GM12878 (cell line): ENCODE data around the gene TCF7L1. TPM values are rescaled to one million over a fixed set of nuclear protein-coding genes. Genes with fewer than 3 reads are reported as not detected.

ENCODE experiments used
- ATAC-seq: fragments of 200-7000 bp; cut with Tn5 transposase; 3 replicates; pipeline ENCODE4 v1.9.1; 2020; ENCODE audit warnings: mild to moderate bottlenecking, moderate library complexity
- BruUV-seq: library from RNA; stranded (reverse); fragments of 400-500 nt; replicated peaks from 2 replicates; lab custom pipeline; 2021; lab: Mats Ljungman, UMichigan
- CTCF ChIA-PET: fragments of 300-600 bp; sonication (Branson Sonifier 250); formaldehyde crosslinking; extraction: SDS; loops from one replicate; lab custom pipeline; 2021; ENCODE audit warnings: inconsistent platforms; lab: Yijun Ruan, JAX
- POLR2A ChIA-PET: fragments of 350-600 bp; formaldehyde crosslinking; extraction: SDS; loops from one replicate; lab custom pipeline; 2021; ENCODE audit warnings: inconsistent platforms; lab: Charles Lee
- RAD21 ChIA-PET: fragments of 300-600 bp; sonication (Branson Sonifier 250); formaldehyde crosslinking; loops from one replicate; lab custom pipeline; 2023; ENCODE audit warnings: antibody characterized with exemption; ENCODE audit not compliant: unreplicated experiment; lab: Charles Lee
- SMC1A ChIA-PET: fragments of 300-600 bp; sonication (Branson Sonifier 250); formaldehyde crosslinking; loops from one replicate; lab custom pipeline; 2023; ENCODE audit not compliant: unreplicated experiment, uncharacterized antibody; lab: Charles Lee
- DNase-seq: peaks from one replicate; pipeline ENCODE4 v3.0.0-alpha.2; 2011; ENCODE audit warnings: low read depth, low spot score
- FAIRE-seq: peaks from 3 replicates; lab custom pipeline; 2011; peaks lifted over from hg19 to GRCh38; lab: Jason Lieb, UNC
- H2AFZ ChIP-seq: 2 replicates; pipeline ENCODE4 v1.6.0; 2011; ENCODE audit warnings: low read depth, low read length, control low read depth; ENCODE audit not compliant: control insufficient read depth
- H3K27ac ChIP-seq: 2 replicates; pipeline ENCODE4 v1.5.1; 2011; ENCODE audit warnings: control low read depth; ENCODE audit not compliant: control insufficient read depth, insufficient read depth
- H3K27me3 ChIP-seq, 2 experiments: replicated peaks in 1 of 2; 2 replicates each; pipeline versions ENCODE4 v1.6.0 to v1.6.1; 2011; ENCODE audit warnings: low read length in 1 of 2; ENCODE audit not compliant: control insufficient read depth in 2 of 2, insufficient read depth in 2 of 2
- H3K36me3 ChIP-seq, 2 experiments: 2 replicates each; pipeline ENCODE4 v1.5.1; 2011; ENCODE audit warnings: low read length in 1 of 2; ENCODE audit not compliant: control insufficient read depth in 2 of 2, insufficient read depth in 2 of 2
- H3K4me1 ChIP-seq: 2 replicates; pipeline ENCODE4 v1.6.1; 2011; ENCODE audit warnings: mild to moderate bottlenecking, low read length, moderate library complexity, mixed read lengths; ENCODE audit not compliant: control insufficient read depth, insufficient read depth
- H3K4me2 ChIP-seq: 2 replicates; pipeline ENCODE4 v1.6.0; 2011; ENCODE audit warnings: control low read depth; ENCODE audit not compliant: control insufficient read depth, insufficient read depth
- H3K4me3 ChIP-seq: fragments of 200-600 bp; sonication (generic); 2 replicates; pipeline ENCODE4 v1.5.1; 2016
- H3K79me2 ChIP-seq: 2 replicates; pipeline ENCODE4 v1.6.0; 2011; ENCODE audit warnings: low read length; ENCODE audit not compliant: control insufficient read depth, insufficient read depth
- H3K9ac ChIP-seq: 2 replicates; pipeline ENCODE4 v1.8.0; 2011; ENCODE audit warnings: low read length, control low read depth, mixed read lengths; ENCODE audit not compliant: control insufficient read depth, insufficient read depth
- H3K9me3 ChIP-seq: replicated peaks from 3 replicates; pipeline ENCODE4 v1.5.1; 2011; ENCODE audit warnings: mild to moderate bottlenecking, low read length; ENCODE audit not compliant: control insufficient read depth, insufficient read depth
- H4K20me1 ChIP-seq: 2 replicates; pipeline ENCODE4 v1.6.0; 2011; ENCODE audit not compliant: control insufficient read depth, insufficient read depth
- HDGF ChIP-seq: fragments of 450-650 bp; IDR thresholded peaks from 2 replicates; pipeline ENCODE4 v1.6.1; 2016; ENCODE audit warnings: antibody characterized with exemption
- SIN3A ChIP-seq: IDR thresholded peaks from 2 replicates; pipeline ENCODE4 v1.6.1; 2012; ENCODE audit warnings: low read depth, low read length, improper control_type of control experiment
- ZBED1 ChIP-seq: IDR thresholded peaks from 2 replicates; pipeline ENCODE4 v1.6.1; 2016; ENCODE audit warnings: borderline replicate concordance
- ZNF24 ChIP-seq: fragments of 450-650 bp; IDR thresholded peaks from 2 replicates; pipeline ENCODE4 v1.6.1; 2017; ENCODE audit warnings: antibody characterized with exemption, mild to moderate bottlenecking
- WGBS: methylation state at CpG from one replicate; pipeline ENCODE4 v1.1.6; 2016; ENCODE audit warnings: low lambda C conversion rate; ENCODE audit not compliant: insufficient replicate concordance, insufficient coverage; ENCODE audit errors: missing lambda C conversion rate; 5-methylcytosine and 5-hydroxymethylcytosine counted together
- in situ Hi-C: fragments of 300-500 bp; cut with MboI; formaldehyde crosslinking; loops from 9 replicates; pipeline ENCODE4 v1.14.3; 2018; ENCODE audit warnings: mixed read lengths
- intact Hi-C: fragments of 100-400 bp; cut with micrococcal nuclease; formaldehyde crosslinking; loops from one replicate; pipeline ENCODE4 v1.14.2; 2022; ENCODE audit not compliant: unreplicated experiment
- polyA plus RNA-seq, 11 experiments: library from polyadenylated mRNA; depleted of rRNA in 4 of 11; unstranded in 6 of 11; stranded (reverse) in 5 of 11; fragments of >200 nt; fragmentation: Nextera tagmentation in 4 of 11; fragmentation: Illumina TruSeq in 1 of 11; extraction: Ambion mirVana in 4 of 11; extraction: Trizol in 1 of 11; gene quantifications; 1 replicate in 1 of 11; 2 replicates in 10 of 11; pipeline versions ENCODE4 v1.2.1 to v1.2.3, GENCODE V29; 2011 to 2016; ENCODE audit warnings: inconsistent platforms in 2 of 11, missing spikeins in 2 of 11, low read depth in 1 of 11
- total RNA-seq, 4 experiments: library from RNA; depleted of rRNA in 3 of 4; stranded (reverse); fragments of >200 nt in 3 of 4; fragmentation: Illumina TruSeq in 1 of 4; extraction: Trizol in 1 of 4; gene quantifications; 2 replicates each; pipeline versions ENCODE4 v1.2.1 to v1.2.3, GENCODE V29; 2013 to 2021
- TF ChIP-seq, protein P1 (sequence below): fragments of 450-650 bp; IDR thresholded peaks from 2 replicates; pipeline ENCODE4 v1.6.1; 2018; ENCODE audit warnings: mild to moderate bottlenecking, low read depth, moderate library complexity; ENCODE audit not compliant: partially characterized antibody
- TF ChIP-seq, protein P2 (sequence below): IDR thresholded peaks from 2 replicates; pipeline ENCODE4 v1.6.1; 2012; ENCODE audit warnings: low read depth, low read length, improper control_type of control experiment

TCF7L1 gene
- total and polyA plus RNA-seq, 10 of the 15 experiments (the other 5 are each of a cell fraction or from before 2014, with no cell fraction given) = 0.03 to 0.11 (median 0.10) TPM; not detected in 7

DNA sequence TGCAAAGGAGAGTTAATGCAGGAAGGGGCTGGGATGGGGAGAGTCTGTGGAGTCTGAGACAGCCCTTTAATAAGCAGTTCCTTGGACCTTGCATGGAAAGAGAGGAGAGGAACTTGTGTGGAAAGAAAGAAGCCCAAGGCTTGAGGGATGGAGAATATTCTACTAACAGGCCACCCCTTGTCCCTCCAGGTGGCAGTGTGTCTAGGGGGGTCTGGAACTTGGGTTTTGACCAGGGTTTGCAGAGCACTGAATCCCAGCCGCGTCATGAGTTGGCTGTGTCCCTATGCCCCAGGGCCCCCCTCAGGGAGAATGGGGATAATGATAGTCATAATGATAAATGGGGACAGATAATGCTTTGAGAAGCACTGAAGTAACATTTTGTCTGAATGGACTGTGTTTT is 15.0 kb downstream of the TCF7L1 start:
- CTCF ChIA-PET = interaction anchor here (1.1 kb wide), 1 partner anchor 31 kb away, joined by 3 read pairs; no protein-coding TSS in a partner anchor
- POLR2A ChIA-PET = no interaction called here
- TF ChIP-seq SIN3A = no peak
- TF ChIP-seq, protein P1, sequence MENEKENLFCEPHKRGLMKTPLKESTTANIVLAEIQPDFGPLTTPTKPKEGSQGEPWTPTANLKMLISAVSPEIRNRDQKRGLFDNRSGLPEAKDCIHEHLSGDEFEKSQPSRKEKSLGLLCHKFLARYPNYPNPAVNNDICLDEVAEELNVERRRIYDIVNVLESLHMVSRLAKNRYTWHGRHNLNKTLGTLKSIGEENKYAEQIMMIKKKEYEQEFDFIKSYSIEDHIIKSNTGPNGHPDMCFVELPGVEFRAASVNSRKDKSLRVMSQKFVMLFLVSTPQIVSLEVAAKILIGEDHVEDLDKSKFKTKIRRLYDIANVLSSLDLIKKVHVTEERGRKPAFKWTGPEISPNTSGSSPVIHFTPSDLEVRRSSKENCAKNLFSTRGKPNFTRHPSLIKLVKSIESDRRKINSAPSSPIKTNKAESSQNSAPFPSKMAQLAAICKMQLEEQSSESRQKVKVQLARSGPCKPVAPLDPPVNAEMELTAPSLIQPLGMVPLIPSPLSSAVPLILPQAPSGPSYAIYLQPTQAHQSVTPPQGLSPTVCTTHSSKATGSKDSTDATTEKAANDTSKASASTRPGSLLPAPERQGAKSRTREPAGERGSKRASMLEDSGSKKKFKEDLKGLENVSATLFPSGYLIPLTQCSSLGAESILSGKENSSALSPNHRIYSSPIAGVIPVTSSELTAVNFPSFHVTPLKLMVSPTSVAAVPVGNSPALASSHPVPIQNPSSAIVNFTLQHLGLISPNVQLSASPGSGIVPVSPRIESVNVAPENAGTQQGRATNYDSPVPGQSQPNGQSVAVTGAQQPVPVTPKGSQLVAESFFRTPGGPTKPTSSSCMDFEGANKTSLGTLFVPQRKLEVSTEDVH = no peak
- no peak for TF ChIP-seq HDGF
- TF ChIP-seq ZNF24 = no peak
- no peak for TF ChIP-seq ZBED1
- TF ChIP-seq, protein P2, sequence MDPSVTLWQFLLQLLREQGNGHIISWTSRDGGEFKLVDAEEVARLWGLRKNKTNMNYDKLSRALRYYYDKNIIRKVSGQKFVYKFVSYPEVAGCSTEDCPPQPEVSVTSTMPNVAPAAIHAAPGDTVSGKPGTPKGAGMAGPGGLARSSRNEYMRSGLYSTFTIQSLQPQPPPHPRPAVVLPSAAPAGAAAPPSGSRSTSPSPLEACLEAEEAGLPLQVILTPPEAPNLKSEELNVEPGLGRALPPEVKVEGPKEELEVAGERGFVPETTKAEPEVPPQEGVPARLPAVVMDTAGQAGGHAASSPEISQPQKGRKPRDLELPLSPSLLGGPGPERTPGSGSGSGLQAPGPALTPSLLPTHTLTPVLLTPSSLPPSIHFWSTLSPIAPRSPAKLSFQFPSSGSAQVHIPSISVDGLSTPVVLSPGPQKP = no peak
- Histone ChIP-seq H3K27me3 (no peaks in the 10 kb centered on the region; a peak in 1 of 4 replicates), H2AFZ (no peak overlapping the region), H3K4me3 (no peak overlapping the region), H3K4me2 (no peak overlapping the region), H3K36me3 (no peaks in the 10 kb centered on the region), H3K79me2 (no peaks in the 10 kb centered on the region), H3K9me3 (no peaks in the 10 kb centered on the region), H3K4me1 (no peaks in the 10 kb centered on the region), H4K20me1 (no peaks in the 10 kb centered on the region), H3K9ac (no peak overlapping the region), H3K27ac (no peak overlapping the region)
- no peak for ATAC-seq
- SMC1A ChIA-PET = no interaction called here
- WGBS = 60% methylated on average over 2 of the region's 2 CpGs
- no TSS peak for BruUV-seq
- no peak for FAIRE-seq
- RAD21 ChIA-PET = no interaction called here
- DNase-seq = no peak
- in situ Hi-C loops (no loop called here), intact Hi-C loops (no loop called here)
